GM10847 (cell line): ENCODE results near the gene NUBPL.

Experiments
- POLR2A ChIP-seq: IDR thresholded peaks from 2 replicates; pipeline ENCODE4 v1.6.1; 2011; ENCODE audit not compliant: insufficient read length; ENCODE audit errors: extremely low read depth

NUBPL gene

GRCh38 chr14:31749275-31749674 lies 188.1 kb downstream of the NUBPL start:
- TF ChIP-seq POLR2A = no peak

GRCh38 chr14:31752867-31753661 lies 191.9 kb downstream of the NUBPL start:
- TF ChIP-seq POLR2A = no peak

GRCh38 chr14:31758941-31759340 lies 197.7 kb downstream of the NUBPL start:
- no peak for TF ChIP-seq POLR2A

- no peak for TF ChIP-seq POLR2A
Measured at GRCh38 chr14:31760277-31760676, 199.1 kb downstream of the NUBPL start.

GRCh38 chr14:31761325-31761724 lies 200.1 kb downstream of the NUBPL start:
- TF ChIP-seq POLR2A = no peak

GRCh38 chr14:31763041-31763440 lies 201.8 kb downstream of the NUBPL start:
- no peak for TF ChIP-seq POLR2A

- TF ChIP-seq POLR2A = no peak
Measured at GRCh38 chr14:31766315-31766892, 205.2 kb downstream of the NUBPL start.

- TF ChIP-seq POLR2A = no peak
Measured at GRCh38 chr14:31768355-31768754, 207.2 kb downstream of the NUBPL start.

- no peak for TF ChIP-seq POLR2A
Measured at GRCh38 chr14:31770271-31770670, 209.1 kb downstream of the NUBPL start.

- TF ChIP-seq POLR2A = no peak
Measured at GRCh38 chr14:31774567-31774966, 213.4 kb downstream of the NUBPL start.

- TF ChIP-seq POLR2A = no peak
Measured at GRCh38 chr14:31777312-31777711, 216.1 kb downstream of the NUBPL start.

- TF ChIP-seq POLR2A = no peak
Measured at GRCh38 chr14:31781578-31781977, 220.4 kb downstream of the NUBPL start.

- no peak for TF ChIP-seq POLR2A
Measured at GRCh38 chr14:31785574-31785973, 224.4 kb downstream of the NUBPL start.

GRCh38 chr14:31787377-31787776 lies 226.2 kb downstream of the NUBPL start:
- no peak for TF ChIP-seq POLR2A

- no peak for TF ChIP-seq POLR2A
Measured at GRCh38 chr14:31788340-31788739, 227.1 kb downstream of the NUBPL start.

- TF ChIP-seq POLR2A = no peak
Measured at GRCh38 chr14:31792726-31793125, 231.5 kb downstream of the NUBPL start.

GRCh38 chr14:31802838-31803237 lies 241.6 kb downstream of the NUBPL start:
- no peak for TF ChIP-seq POLR2A
